Panc1 (cell line): ENCODE data around the gene PHC1. TPM values are rescaled to one million over a fixed set of nuclear protein-coding genes. Genes with fewer than 3 reads are reported as not detected.

ENCODE experiments used
- ATAC-seq: fragments of 200-7000 bp; cut with Tn5 transposase; 2 replicates; pipeline ENCODE4 v1.9.1; 2020; ENCODE audit warnings: mild to moderate bottlenecking, moderate library complexity
- BruUV-seq: library from RNA; stranded (reverse); fragments of 400-500 nt; replicated peaks from 2 replicates; lab custom pipeline; 2021; lab: Mats Ljungman, UMichigan
- CTCF ChIA-PET: fragments of 300-600 bp; sonication (Branson Sonifier 250); formaldehyde crosslinking; loops from one replicate; lab custom pipeline; 2022; ENCODE audit warnings: antibody characterized with exemption; lab: Charles Lee
- POLR2A ChIA-PET: fragments of 300-600 bp; sonication (Branson Sonifier 250); formaldehyde crosslinking; loops from one replicate; lab custom pipeline; 2022; ENCODE audit warnings: antibody characterized with exemption; lab: Charles Lee
- DNase-seq: peaks from one replicate; pipeline ENCODE4 v3.0.0-alpha.2; 2010; ENCODE audit warnings: low read depth, low spot score
- H3K27ac ChIP-seq: 2 replicates; pipeline ENCODE4 v1.5.1; 2011; ENCODE audit warnings: mild to moderate bottlenecking, low read length, inconsistent platforms
- H3K27me3 ChIP-seq: fragments of 200-500 bp; sonication (Bioruptor generic); 2 replicates; pipeline ENCODE4 v1.6.0; 2014; ENCODE audit warnings: low read length, inconsistent platforms; ENCODE audit not compliant: control insufficient read depth, insufficient read depth
- H3K36me3 ChIP-seq: fragments of 200-500 bp; sonication (Bioruptor generic); 2 replicates; pipeline ENCODE4 v1.5.1; 2014; ENCODE audit warnings: inconsistent platforms, mild to moderate bottlenecking, low read length, moderate library complexity; ENCODE audit not compliant: control insufficient read depth, insufficient read depth
- H3K4me1 ChIP-seq: 2 replicates; pipeline ENCODE4 v1.5.1; 2011; ENCODE audit warnings: inconsistent platforms, mild to moderate bottlenecking, low read length, moderate library complexity; ENCODE audit not compliant: control insufficient read depth, insufficient read depth
- H3K4me3 ChIP-seq, 2 experiments: 2 replicates each; pipeline ENCODE4 v1.5.1; 2011 to 2012; ENCODE audit warnings: low read depth in 2 of 2, low read length in 2 of 2, mild to moderate bottlenecking in 2 of 2, inconsistent platforms in 1 of 2, moderate library complexity in 1 of 2
- H3K9me3 ChIP-seq: fragments of 200-500 bp; sonication (Bioruptor generic); 2 replicates; pipeline ENCODE4 v1.5.1; 2014; ENCODE audit warnings: low read depth, mild to moderate bottlenecking, inconsistent platforms, low read length, moderate library complexity; ENCODE audit not compliant: control insufficient read depth, insufficient read depth
- CTCF ChIP-seq: fragments of 450-650 bp; IDR thresholded peaks from 2 replicates; pipeline ENCODE4 v1.5.1; 2017; ENCODE audit warnings: mild to moderate bottlenecking
- POLR2AphosphoS5 ChIP-seq: IDR thresholded peaks from 2 replicates; pipeline ENCODE4 v1.6.1; 2012; ENCODE audit warnings: mild to moderate bottlenecking, low read depth, low read length, moderate library complexity
- REST ChIP-seq, 2 experiments: IDR thresholded peaks; 2 replicates each; pipeline ENCODE4 v1.6.1; 2011 to 2012; ENCODE audit warnings: low read depth in 2 of 2, control low read depth in 1 of 2, low read length in 1 of 2, mild to moderate bottlenecking in 1 of 2, moderate library complexity in 1 of 2; ENCODE audit not compliant: insufficient read depth in 1 of 2
- SIN3A ChIP-seq: IDR thresholded peaks from 2 replicates; pipeline ENCODE4 v1.6.1; 2012; ENCODE audit warnings: low read depth, mild to moderate bottlenecking, low read length, moderate library complexity, borderline replicate concordance; ENCODE audit not compliant: insufficient read depth
- TCF7L2 ChIP-seq: IDR thresholded peaks from 2 replicates; pipeline ENCODE4 v1.6.1; 2011; ENCODE audit warnings: mild to moderate bottlenecking, low read depth, low read length, inconsistent platforms
- in situ Hi-C: cut with HindIII; loops from 2 replicates; pipeline ENCODE4 v1.10.0; 2016; ENCODE audit warnings: low sequenced_read_pairs, low pct_unique_long_range_greater_than_20kb
- intact Hi-C: fragments of 100-400 bp; cut with micrococcal nuclease; formaldehyde crosslinking; loops from one replicate; pipeline ENCODE4 v1.10.0; 2022; ENCODE audit not compliant: unreplicated experiment
- total RNA-seq: library from RNA; stranded (reverse); gene quantifications from one replicate; pipeline ENCODE4 v1.2.1, GENCODE V29; 2021; ENCODE audit not compliant: unreplicated experiment

PHC1 gene
- total RNA-seq, 1 experiment from 2014 or later, result 15.6 TPM

- TF ChIP-seq REST (IDR thresholded peaks at IDR 0.05; ENCODE audit: insufficient read depth in 1 of 2, low read depth in 2 of 2, low read length in 1 of 2) (no peak), CTCF (no peak), TCF7L2 (no peak), POLR2AphosphoS5 (no peak), SIN3A (no peak)
- no peak for DNase-seq
- in situ Hi-C loops (no loop called here), intact Hi-C loops (no loop called here)
- ATAC-seq, result no peak
- Histone ChIP-seq H3K36me3 (no peaks in the 10 kb centered on the region), H3K4me3 (no peak overlapping the region), H3K27ac (no peak overlapping the region), H3K9me3 (no peaks in the 10 kb centered on the region), H3K27me3 (no peaks in the 10 kb centered on the region), H3K4me1 (no peaks in the 10 kb centered on the region)
- no TSS peak for BruUV-seq
- ChIA-PET POLR2A (interaction anchor here (0.6 kb wide), 1 partner anchor 659 kb away, joined by 3 read pairs; no protein-coding TSS in a partner anchor), CTCF (no interaction called here)
These were observed 42.5 kb downstream of the PHC1 start for GRCh38 chr12:8956772-8957171.

- ATAC-seq, result no peak
- BruUV-seq, result no TSS peak
- Histone ChIP-seq H3K4me3 (no peak overlapping the region), H3K9me3 (no peaks in the 10 kb centered on the region), H3K27me3 (no peaks in the 10 kb centered on the region), H3K27ac (no peak overlapping the region), H3K36me3 (no peaks in the 10 kb centered on the region), H3K4me1 (no peaks in the 10 kb centered on the region)
- intact Hi-C loops, result no loop called here
- ChIA-PET CTCF (no interaction called here), POLR2A (no interaction called here)
- no peak for DNase-seq
- in situ Hi-C loops, result no loop called here
- TF ChIP-seq CTCF, result no peak
- TF ChIP-seq REST (IDR thresholded peaks at IDR 0.05; ENCODE audit: insufficient read depth in 1 of 2, low read depth in 2 of 2, low read length in 1 of 2), result no peak
- TF ChIP-seq SIN3A, result no peak
- no peak for TF ChIP-seq POLR2AphosphoS5
- TF ChIP-seq TCF7L2, result no peak
These were observed 43.3 kb downstream of the PHC1 start for GRCh38 chr12:8957561-8957960.
